HG03060 (cell line): ENCODE measurements around the gene EHBP1.
"Not testable (repeated sequence)": the region's sequence is repeated elsewhere in the genome, so short reads cannot be mapped to it uniquely, and the experiment has no call there.

Experiments used
- ATAC-seq: cut with Tn5 transposase; IDR thresholded peaks from one replicate; pipeline ENCODE4 v1.9.1; 2021; ENCODE audit warnings: low read depth, moderate number of reproducible peaks; ENCODE audit not compliant: unreplicated experiment

Gene EHBP1

DNA sequence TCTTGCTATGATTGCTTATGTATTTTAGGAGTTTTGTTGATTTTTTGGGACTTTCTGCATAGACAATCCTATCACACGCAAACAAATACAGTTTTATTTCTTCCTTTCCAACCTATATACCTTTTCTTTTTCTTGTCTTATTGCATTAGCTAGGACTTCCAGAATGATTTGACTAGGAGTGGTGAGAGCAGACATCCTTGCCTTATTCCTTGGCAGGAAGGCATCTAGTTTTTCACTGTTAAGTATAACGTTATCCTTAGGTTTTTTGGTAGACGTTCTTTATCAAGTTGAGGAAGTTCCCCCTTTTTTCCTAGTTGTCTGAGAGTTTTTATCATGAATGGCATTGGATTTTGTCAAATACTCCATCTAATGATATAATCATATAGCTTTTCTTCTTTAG is 25.8 kb downstream of the EHBP1 start:
- no peak for ATAC-seq

DNA sequence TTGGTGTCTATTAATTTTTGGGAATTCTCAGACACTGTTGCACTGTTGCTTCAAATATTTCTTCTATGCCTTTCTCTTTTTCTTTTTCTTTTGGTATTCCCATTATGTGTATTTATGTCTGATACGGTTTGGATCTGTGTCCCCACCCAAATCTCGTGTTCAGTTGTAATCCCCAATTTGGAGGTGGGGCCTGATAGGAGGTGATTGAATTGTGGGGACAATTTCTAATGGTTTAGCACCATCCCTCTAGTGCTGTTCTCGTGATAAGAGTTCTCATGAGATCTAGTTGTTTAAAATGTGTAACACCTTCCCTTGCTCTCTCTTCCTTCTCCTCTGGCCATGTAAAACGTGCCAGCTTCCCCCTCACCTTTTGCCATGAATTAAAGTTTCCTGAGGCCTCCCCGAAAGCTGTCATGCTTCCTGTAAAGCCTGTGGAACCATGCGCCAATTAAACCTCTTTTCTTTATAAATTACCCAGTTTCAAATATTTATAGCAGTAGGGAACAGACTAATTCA is 26.8 kb downstream of the EHBP1 start:
- ATAC-seq, result no peak

DNA sequence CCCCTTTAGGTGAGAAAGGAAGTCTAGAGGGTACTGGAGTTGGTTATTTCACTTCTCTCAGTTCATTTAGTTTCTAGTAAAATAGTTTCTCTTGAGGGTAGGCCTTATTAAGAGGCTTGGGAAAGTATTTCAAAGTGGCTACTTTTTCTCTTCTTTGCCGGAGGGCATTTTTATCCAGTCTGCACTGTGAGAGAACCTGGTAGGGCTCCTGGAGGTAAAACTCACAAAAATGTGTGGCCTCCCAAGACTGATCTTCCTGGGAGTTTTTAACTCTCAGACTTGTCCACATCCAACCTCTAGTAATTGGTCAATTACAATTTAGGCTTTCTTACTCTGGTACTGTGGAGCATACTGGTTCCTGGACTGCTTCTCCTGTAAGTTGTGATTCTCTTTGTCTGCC is 28.0 kb downstream of the EHBP1 start:
- ATAC-seq, result no peak

DNA sequence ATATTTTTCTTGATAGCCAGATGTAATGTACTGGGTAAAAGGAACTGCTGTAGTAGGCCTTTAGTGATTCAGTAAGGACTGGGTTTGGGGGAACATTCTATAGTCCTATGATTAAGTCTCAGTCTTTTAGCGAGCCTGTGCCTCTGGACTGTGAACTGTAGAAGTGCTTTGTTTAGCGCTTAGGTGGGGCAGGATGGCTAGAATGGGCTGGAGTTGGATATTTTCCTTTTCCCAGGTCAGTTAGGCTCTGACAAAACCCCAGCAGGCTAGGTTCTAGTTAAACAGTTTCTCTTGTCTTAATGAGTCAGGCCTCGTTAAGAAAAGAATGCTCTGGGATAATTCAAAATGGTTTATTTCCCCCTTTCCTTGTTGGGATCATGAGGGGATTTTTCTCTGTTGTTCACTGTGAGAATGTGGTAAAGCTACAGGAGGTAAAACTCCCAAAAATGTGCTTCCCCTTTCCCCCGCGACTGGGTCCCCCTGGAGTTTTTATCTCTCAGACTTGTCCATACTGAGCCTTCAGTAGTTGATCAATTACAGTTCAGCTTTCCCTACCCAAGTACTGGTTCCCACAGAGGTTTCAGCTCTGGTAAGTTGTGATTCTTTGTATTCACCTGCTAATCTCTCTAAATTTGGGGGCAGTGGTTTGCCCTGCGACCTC is 31.5 kb downstream of the EHBP1 start:
- no peak for ATAC-seq

DNA sequence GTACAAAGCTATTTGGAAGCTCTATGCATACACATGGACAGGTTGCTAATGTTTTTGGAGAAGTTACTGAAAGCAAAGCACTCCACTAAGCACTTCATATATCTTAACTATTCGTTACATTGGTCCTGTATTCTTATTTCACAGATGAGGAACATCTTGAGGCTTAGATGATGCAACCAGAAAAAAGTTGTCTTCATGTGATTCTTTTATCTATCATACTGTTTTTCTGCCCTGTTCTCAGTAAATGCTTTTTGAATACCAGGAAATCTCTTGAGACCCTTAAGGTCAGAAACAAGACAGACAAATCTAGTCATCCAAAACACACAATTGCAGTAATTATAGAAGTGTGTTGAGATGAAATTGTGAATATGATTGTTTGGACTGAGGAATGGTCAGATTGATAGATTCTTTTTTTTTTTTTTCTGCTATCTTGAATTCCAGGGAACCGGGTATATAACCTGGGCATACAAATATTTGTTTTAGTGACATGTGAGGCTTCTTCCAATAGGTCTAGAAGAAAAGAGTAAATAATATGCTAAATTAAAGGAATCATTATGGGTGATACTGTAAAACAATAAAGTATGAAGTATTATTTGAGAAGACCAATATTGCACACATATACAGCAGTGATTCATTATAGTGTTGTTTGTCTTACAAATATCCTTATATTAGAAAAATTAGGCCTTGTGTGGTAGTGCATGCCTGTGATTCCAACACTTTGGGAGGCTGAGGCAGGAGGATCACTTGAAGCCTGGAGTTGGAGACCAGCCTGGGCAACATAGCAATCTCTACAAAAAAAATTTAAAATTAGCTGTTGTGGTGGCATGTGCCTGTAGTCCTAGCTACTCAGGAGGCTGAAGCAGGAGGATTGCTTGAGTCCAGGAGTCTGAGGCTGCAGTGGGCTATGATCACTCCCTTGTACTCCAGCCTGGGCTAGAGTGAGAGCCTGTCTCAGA is 33.7 kb downstream of the EHBP1 start:
- ATAC-seq, result no peak

DNA sequence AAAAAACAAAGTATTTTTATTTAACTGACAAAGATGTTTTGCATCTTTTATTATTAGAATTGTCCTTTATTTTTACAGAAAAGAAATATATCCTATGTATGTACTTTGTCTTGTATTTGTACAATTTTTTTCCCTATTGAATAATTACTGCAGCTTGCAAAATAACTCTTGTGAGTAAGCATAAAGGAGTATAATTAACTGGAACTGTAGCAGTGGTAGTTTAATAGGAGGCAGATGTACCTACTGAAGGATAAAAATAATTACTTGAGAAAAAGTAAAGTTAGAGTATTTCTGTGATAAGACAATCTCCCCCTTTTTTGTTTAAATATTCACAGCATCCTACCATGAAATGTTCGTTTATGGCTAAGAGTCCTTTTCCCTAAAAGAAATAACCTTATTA is 34.7 kb downstream of the EHBP1 start:
- no peak for ATAC-seq

DNA sequence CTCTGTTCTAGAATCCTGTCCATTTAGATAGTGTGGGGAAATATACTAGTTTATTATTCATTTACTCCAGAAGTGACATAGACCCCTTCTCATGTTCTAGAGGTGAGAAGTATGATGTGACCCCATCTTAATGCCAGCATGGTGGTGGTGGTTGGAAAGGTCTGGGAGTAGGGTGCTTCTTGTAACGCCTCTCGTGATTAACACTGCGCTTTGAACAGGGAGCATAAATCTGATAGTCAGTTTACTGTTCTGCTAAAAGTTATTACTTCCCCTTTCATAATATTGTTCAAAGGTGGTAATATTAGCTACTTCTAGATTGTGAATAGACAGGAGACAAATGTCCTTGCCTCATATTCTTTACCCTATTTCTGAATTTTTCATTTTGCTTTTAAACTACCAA is 35.6 kb downstream of the EHBP1 start:
- no peak for ATAC-seq

DNA sequence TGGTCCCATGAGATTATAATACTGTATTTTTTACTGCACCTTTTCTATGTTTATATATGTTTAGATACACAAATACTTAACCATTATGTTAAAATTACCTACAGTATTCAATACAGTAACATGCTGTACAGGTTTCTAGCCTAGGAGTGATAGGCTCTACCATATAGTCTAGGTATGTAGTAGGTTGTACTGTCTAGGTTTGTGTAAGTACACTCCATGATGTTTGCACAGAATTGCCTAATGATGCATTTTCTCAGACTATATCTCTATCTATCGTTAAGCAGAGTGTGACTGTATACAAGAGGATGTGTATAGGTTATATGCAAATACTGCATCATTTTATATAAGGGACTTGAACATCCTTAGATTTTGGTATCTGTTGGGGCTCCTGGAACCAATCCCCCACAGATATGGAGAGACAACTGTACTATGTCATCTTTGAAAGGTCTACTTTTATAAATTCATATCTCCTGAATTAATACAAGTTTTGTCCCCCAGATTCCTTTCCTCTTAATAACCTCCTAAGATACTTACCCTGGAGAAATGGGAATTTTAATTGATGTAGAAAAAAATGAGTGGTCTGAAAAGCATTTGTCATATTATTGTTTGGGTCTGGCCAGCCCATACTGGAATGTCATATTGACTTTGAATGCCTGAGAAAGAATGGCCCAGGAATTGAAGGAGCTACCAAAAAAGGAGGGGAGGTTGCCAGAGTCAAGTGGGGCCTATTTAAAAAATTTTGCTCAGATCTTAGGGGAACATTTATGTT is 36.6 kb downstream of the EHBP1 start:
- no peak for ATAC-seq

DNA sequence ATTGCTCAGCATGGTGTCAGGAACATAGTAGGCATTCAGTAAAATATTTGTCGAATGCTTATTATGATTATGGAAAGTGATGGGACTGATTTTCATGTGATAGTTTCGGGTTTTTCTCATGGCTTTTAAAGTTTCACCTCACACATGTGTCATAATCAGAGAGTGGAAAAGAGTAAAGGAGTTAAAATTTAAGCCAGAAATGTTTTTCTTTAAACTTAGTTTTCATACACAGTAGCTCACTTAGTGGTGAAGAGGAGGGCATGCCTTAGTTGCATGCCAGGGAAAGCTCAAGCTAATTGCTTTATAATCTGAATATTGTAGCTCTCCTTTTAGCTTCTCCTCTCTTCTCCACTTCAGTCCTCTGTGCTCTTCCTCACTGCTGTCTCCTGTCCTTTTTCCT is 38.0 kb downstream of the EHBP1 start:
- ATAC-seq, result no peak

DNA sequence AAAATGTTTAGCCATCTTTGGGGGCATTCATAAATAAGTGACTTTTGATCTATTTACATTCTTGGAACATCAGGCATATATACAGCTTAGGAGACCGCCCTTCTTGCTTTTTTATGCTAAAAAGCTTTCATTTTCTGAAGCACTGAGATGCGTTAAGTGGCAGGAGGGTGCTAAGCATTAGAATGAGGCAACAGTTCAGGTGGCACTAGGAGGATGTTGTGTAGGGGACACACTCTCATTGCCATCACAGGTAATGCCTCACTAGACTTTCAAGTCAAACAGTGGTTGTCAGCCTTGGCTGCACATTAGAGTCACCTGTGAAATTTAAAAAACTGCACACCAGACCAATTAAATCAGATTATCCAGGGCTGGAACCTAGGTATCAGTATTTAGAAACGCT is 39.1 kb downstream of the EHBP1 start:
- no peak for ATAC-seq

DNA sequence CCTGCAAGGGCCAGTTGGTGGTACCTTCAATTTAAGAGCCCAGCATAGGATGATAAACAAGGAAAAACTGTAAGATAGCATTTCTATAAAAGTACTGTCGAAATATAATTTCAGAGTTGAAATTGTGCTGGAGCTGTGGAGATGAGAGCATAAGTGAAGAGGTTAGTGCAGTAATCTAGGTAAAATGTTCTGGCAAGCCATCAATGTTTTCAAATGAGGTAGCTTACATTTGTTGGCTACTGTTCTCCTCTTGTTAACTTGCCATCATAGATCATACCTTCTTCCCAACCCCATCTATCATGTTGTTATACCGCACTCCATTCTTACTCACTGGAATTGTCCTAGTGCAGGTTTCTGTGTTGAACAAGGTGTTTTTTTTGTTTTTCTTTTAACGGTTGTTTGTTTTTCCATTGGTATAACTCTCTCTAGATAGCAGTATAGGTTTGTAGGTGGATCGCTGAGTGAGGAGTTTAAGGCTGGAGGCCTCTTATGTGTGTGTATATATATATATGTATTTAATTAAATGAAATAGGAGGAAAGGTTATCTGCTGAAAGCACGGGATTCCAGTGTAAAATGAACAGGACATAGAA is 40.5 kb downstream of the EHBP1 start:
- no peak for ATAC-seq

DNA sequence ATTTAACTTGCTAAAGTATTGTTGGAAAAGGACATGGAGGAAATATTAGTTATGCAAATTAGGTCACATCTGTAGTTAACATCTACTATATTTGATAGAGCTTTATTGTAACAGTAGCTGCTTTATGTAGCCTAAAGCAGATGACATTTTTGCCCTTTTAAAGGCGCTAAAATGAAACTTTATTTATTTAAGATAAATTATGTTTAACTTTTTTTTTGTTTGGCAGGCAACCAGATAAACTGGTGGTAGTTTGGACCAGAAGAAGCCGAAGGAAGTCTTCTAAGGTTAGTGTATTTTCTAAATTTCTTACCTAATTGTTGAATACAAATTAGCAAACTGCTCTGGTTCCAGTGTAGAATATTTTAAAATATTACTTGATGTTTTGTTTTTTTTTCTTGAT is 41.7 kb downstream of the EHBP1 start:
- no peak for ATAC-seq

DNA sequence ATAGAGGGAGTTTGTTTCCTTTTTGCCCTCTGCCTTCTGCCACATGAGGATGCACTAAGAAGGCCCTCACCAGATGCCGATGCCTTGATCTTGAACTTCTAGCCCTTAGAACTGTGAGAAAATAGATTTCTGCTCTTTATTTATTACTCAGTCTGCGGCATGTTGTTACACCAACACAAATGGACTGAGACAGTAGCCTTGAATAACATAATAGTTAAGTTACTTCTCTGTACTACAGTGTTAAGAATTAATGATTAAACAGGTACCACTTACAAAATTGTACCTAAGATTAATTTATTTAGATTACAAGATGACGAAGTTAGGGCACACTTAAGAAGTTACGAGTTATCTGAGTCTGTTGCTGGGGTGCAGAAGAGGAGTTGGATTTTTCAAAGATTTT is 42.4 kb downstream of the EHBP1 start:
- no peak for ATAC-seq

DNA sequence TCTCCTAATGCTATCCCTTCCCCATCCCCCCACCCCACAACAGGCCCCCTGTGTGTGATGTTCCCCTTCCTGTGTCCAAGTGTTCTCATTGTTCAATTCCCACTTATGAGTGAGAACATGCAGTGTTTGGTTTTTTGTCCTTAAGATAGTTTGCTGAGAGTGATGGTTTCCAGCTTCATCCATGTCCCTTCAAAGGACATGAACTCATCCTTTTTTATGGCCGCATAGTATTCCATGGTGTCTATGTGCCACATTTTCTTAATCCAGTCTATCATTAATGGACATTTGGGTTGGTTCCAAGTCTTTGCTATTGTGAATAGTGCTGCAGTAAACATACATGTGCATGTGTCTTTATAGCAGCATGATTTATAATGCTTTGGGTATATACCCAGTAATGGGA is 43.6 kb downstream of the EHBP1 start:
- ATAC-seq, result not testable (repeated sequence)

DNA sequence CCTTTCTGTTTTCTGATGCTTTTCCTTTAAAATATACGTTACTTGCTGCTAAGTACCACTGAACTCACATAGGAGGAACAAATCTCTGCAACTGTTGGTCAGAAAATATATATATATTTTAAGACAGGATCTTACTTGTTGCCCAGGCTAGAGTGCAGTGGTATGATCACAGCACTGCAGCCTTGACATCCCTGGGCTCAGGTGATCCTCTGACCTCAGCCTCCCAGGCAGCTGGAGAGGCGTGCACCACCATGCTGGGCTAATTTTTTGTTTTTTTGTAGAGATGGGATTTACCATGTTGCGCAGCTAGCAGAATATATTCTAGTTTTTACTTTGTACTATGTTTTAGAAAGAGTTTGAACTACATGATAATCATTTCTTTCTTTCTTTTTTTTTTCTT is 51.5 kb downstream of the EHBP1 start:
- no peak for ATAC-seq

DNA sequence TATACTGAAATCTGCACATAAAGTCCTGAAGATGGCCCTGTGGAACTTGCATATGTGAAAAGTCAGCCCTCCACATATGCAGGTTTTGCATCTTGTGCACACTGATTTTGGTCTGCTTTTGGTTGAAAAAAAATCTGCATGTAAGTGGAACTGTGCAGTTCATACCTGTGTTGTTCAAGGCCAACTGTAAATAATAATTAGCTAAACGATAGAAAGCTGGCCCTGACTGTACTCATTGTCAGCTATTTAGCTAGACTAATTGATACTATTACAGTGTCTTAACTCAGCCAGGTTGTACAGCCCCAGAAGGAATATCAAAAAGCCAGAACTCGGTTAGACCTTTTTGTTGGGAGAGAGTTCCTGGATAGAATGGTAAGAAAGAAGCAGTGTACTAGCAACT is 54.5 kb downstream of the EHBP1 start:
- ATAC-seq, result no peak

DNA sequence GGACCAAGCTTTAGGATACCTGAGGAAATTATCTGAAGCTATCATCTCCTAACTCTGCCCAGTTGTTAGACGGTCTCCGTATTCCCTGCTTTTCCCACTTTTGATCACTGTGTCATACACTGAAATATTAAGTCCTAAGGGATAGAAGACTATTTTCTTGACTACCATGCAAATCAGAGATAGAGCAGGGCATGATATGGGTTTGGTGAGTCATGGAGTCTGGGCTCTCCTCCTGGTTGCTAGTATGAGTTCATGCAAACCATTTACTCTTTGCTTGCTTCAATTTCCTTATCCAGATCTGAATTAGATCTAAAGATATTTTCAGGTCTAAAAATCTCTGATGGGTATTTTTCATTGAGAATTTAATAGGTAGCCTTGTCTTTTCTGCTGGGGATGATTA is 55.0 kb downstream of the EHBP1 start:
- no peak for ATAC-seq

DNA sequence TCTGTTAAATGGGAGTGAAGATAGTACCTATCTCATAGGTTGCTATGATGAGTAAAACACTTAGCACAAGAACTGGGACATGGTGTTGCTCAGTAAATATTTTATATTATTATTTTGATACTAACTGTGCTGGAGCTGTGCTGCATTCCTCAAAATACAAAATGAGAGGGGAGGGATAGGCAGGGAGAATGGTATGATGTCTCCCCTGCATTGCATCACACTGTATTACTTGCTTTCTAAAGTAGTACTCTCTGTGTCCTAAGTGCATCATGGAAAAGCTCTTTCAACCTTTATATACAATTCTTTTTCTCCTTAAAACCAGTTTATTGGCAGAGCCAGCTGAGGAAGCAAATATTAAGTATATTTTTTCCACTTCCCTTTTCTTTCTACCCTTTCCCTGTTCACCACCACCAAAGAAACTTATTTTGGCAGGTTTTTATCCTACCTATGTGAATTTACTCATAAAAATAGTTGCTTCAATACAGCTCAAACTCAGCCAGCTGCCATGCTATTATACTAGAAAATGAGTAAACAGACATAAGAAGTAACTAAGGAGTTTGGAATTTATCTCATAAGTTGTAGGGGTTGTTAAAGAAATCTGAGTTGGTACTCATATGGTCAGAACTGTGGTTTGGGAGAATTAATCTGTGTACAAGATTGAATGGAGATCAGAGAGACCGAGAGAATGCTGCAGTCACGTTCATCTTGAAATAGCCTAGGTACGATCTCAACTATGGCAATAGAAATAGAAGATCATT is 60.3 kb downstream of the EHBP1 start:
- ATAC-seq, result no peak

DNA sequence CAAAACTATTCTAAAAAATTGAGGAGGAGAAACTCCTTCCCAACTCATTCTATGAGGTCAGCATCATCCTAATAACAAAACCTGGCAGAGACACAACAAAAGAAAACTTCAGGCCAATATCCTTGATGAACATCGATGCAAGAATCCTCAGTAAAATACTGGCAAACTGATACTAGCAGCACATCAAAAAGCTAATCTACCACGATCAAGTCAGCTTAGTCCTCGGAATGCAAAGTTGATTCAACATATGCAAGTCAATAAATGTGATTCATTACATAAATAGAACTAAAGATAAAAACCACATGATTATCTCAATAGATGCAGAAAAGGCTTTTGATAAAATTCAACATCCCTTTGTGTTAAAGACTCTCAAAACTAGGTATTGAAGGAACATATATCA is 63.1 kb downstream of the EHBP1 start:
- ATAC-seq, result no peak

DNA sequence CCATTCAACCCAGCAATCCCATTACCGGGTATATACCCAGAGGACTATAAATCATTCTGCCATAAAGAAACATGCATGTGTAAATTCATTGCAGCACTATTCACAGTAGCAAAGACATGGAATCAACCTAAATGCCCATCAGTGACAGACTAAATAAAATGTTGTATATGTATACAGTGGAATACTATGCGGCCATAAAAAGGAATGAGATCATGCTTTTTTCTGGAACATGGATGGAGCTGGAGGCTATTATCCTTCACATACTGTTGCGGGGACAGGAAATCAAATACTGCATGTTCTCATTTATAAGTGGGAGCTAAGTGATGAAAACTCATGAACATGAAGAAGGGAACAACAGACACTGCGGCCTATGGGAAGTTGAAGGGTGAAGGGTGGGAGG is 65.1 kb downstream of the EHBP1 start:
- ATAC-seq, result no peak
